ENCODE results near the gene TMEM178B.

The TMEM178B gene

GRCh38 chr7:141238596-141239243 lies 164.9 kb downstream of the TMEM178B start:
- H3K4me3 ChIP-seq (ENCODE audit: control insufficient read depth, low read depth, low read length): no peak overlapping the region
- no peak for DNase-seq (ENCODE audit: low read depth)
- TF ChIP-seq, protein P1, sequence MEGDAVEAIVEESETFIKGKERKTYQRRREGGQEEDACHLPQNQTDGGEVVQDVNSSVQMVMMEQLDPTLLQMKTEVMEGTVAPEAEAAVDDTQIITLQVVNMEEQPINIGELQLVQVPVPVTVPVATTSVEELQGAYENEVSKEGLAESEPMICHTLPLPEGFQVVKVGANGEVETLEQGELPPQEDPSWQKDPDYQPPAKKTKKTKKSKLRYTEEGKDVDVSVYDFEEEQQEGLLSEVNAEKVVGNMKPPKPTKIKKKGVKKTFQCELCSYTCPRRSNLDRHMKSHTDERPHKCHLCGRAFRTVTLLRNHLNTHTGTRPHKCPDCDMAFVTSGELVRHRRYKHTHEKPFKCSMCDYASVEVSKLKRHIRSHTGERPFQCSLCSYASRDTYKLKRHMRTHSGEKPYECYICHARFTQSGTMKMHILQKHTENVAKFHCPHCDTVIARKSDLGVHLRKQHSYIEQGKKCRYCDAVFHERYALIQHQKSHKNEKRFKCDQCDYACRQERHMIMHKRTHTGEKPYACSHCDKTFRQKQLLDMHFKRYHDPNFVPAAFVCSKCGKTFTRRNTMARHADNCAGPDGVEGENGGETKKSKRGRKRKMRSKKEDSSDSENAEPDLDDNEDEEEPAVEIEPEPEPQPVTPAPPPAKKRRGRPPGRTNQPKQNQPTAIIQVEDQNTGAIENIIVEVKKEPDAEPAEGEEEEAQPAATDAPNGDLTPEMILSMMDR (conservative IDR thresholded peaks at IDR 0.05; ENCODE audit: control insufficient read depth, insufficient read depth, low read depth, low read length): no peak

DNA sequence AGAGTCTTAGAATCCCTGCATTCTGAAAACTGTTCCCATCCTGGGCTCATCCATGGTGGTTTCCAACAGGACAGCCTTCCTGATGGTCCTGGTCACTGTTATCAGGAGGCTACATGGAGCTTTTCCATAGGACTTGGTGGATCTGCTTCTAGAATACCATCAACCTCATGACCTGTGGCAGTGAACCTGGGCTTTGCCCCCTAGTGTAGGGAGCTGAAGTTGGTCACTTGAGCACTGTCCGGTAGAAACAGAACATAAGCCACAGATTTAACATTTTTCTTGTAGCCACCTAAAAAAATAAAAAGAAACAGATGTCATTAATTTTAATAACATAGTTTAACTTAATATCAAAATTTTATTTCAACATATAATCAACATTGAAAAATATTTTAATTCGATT lies 165.8 kb downstream of the TMEM178B start:
- no peak for DNase-seq (ENCODE audit: low read depth)
- TF ChIP-seq, protein P1 (conservative IDR thresholded peaks at IDR 0.05; ENCODE audit: control insufficient read depth, insufficient read depth, low read depth, low read length): no peak
- no peak overlapping the region for H3K4me3 ChIP-seq (ENCODE audit: control insufficient read depth, low read depth, low read length)

- H3K4me3 ChIP-seq (ENCODE audit: control insufficient read depth, low read depth, low read length): no peak overlapping the region
- no peak for DNase-seq (ENCODE audit: low read depth)
- TF ChIP-seq, protein P1 (conservative IDR thresholded peaks at IDR 0.05; ENCODE audit: control insufficient read depth, insufficient read depth, low read depth, low read length): no peak
Observed at GRCh38 chr7:141242568-141242967, 168.7 kb downstream of the TMEM178B start.

DNA sequence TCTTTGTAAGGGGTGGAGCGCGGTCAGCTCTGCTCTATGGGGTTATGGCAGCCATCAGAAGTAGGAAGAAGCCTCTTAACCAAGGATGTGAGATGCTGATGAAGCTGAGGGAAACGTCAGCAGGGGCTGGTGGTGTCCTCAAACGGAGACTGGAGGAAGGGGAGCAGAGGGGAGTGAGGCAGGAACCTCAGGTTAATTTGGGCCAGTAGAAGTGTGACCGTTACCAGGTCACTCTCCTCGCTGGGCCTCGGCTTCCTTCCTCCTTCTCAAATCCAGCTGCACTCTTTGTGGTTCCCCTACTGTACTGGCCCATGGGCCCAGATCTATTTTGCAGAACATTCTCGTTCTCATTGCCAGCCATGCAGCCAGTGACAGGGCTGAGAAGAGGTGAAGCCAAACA lies 169.5 kb downstream of the TMEM178B start:
- no peak overlapping the region for H3K4me3 ChIP-seq (ENCODE audit: control insufficient read depth, low read depth, low read length)
- DNase-seq (ENCODE audit: low read depth): no peak
- TF ChIP-seq, protein P1 (conservative IDR thresholded peaks at IDR 0.05; ENCODE audit: control insufficient read depth, insufficient read depth, low read depth, low read length): no peak

GRCh38 chr7:141244435-141244834 lies 170.6 kb downstream of the TMEM178B start:
- DNase-seq (ENCODE audit: low read depth): no peak
- H3K4me3 ChIP-seq (ENCODE audit: control insufficient read depth, low read depth, low read length): no peak overlapping the region
- TF ChIP-seq, protein P1 (conservative IDR thresholded peaks at IDR 0.05; ENCODE audit: control insufficient read depth, insufficient read depth, low read depth, low read length): no peak

GRCh38 chr7:141246426-141246825 lies 172.6 kb downstream of the TMEM178B start:
- H3K4me3 ChIP-seq (ENCODE audit: control insufficient read depth, low read depth, low read length): no peak overlapping the region
- no peak for DNase-seq (ENCODE audit: low read depth)
- TF ChIP-seq, protein P1 (conservative IDR thresholded peaks at IDR 0.05; ENCODE audit: control insufficient read depth, insufficient read depth, low read depth, low read length): no peak

GRCh38 chr7:141251180-141251579 lies 177.3 kb downstream of the TMEM178B start:
- no peak for DNase-seq (ENCODE audit: low read depth)
- TF ChIP-seq, protein P1 (conservative IDR thresholded peaks at IDR 0.05; ENCODE audit: control insufficient read depth, insufficient read depth, low read depth, low read length): no peak
- no peak overlapping the region for H3K4me3 ChIP-seq (ENCODE audit: control insufficient read depth, low read depth, low read length)
